ENCODE measurements around the gene MMP28. TPM values are rescaled to one million over a fixed set of nuclear protein-coding genes. Genes with fewer than 3 reads are reported as not detected.

Gene MMP28
- total and polyA plus RNA-seq, 11 donors, result 0.83 to 10.2 (median 2.5) TPM

DNA sequence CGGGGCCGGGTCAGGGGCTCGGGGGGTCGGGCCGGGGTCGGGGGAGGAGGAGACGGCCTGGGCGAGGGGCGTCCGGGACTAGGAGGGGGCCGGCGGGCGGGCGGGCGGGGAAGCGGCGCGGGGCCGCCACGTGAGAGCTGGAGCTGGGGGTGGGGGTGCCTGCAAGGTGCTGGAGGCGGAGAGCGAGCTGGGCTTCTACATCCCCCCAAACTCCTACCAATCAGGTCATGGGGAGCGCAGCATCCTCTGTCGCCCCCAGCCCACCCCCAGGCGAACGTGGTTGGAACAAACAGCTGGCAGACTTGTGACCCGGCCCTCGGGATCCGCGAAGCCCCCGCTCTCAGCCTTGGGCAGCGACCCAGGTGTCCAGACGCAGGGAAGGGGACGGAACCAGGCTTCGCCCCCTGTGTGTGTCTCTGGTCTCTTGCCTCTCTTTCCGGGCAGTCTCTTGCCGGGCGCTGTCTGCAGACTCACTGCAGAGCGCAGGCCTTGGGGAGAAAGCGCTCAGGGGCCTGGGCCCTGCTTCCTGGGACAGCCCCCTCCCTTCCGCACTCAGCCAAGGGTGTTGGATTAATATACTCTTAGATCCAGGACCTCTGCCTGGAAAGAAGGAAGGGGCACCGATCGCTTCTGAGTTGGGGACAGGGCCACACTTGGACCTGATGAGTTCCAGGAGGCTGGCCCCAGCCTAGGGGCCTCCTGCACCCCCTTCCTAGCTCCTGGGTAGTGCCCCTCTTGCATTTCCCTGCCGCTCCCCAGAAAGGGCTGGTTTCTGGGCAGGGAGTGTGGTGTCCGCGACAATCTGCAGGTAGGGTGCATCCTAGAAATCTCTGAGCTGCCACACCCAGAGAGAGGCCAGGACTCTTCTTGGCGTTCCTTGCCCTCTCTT is 63.3 kb downstream of the MMP28 start:
- intact Hi-C loops (cut with DNase I), result no loop called here
- H3K27me3 ChIP-seq, result no peaks in the 10 kb centered on the region
- H3K4me3 ChIP-seq, result peak overlapping the region; percentile 44 to 90 (median 70)
- H3K36me3 ChIP-seq, result peaks cover 0 to 9% (median 0%) of the 10 kb centered on the region in 9 donors
- ATAC-seq (peak; percentile 24 to 44 (median 39)), DNase-seq (no peak)
- WGBS, 4 donors, result 16 to 42% (median 27%) methylated on average over 10 to 46 of the region's 47 CpGs
- peaks cover 0 to 25% (median 13%) of the 10 kb centered on the region in 12 donors for H3K4me1 ChIP-seq
- no peaks in the 10 kb centered on the region for H3K9me3 ChIP-seq
- peak overlapping the region in 6 of 12 donors; percentile 39 to 71 (median 63) for H3K27ac ChIP-seq
- no peak for TF ChIP-seq POLR2A (IDR thresholded peaks at IDR 0.05)
- TF ChIP-seq CTCF (IDR thresholded peaks at IDR 0.05), result no peak

DNA sequence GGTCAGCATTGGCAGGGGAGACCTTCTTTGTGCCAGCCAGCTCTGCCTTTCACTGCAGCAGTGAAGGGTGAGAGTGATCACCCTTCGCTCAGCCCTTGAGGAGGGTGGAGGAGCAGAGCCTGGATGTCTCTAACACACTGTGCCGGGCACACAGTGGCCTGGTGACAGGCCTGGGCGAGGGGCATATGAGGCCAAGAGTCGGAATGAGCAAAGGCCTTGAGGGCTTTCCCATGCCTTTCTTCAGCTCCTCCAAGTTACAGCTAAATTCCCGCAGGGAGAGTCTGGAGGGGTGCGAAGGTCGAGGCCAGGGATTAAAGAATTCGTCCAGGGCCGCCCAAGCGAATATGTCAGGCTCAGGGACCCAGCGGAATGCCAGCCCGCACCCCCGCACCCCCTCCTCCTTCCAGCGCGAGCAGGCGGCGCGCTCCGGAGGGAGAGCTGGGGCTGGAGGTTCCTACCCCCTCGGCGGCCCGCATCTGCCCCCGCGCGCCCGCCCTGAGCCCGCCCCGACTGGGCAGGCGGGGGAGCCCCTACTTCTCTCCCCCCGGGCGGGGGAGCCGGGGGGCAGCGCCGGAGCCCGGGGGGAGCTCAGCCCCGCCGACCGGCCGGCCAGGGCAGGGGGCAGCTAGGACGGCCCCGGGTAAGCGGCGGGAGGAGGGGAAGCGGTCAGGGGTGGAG is 64.1 kb downstream of the MMP28 start, which contains the start of gene RASL10B:
TSS of gene RASL10B (plus strand) at position 401 of the 678 bp plus-strand sequence. CDS start 3,546 bp downstream, outside the sequence.
- 3 to 8% (median 6%) methylated on average over 10 to 44 of the region's 44 CpGs for WGBS, 4 donors
- peaks cover 0 to 33% (median 20%) of the 10 kb centered on the region in 12 donors for H3K4me1 ChIP-seq

GRCh38 chr17:35730400-35731005 is 64.9 kb downstream of the MMP28 start:
- 86 to 88% (median 88%) methylated on average over 10 of the region's 10 CpGs for WGBS, 4 donors
- no peak overlapping the region for H3K4me3 ChIP-seq

More for the DNA sequence above, 64.1 kb downstream of the MMP28 start, which contains the start of gene RASL10B:
- peak; percentile 19 to 89 (median 87) for ATAC-seq
- Histone ChIP-seq H3K27me3 (no peaks in the 10 kb centered on the region), H3K9me3 (no peaks in the 10 kb centered on the region), H3K4me3 (peak within 1 kb of the TSS; percentile 44 to 90 (median 70)), H3K27ac (peak within 1 kb of the TSS in 6 of 12 donors; percentile 39 to 71 (median 63)), H3K36me3 (peaks cover 0 to 17% (median 0%) of the 10 kb centered on the region in 9 donors)
- intact Hi-C loops (cut with DNase I), result no loop called here
- DNase-seq, result peak; percentile 58 to 75 (median 69)
- TF ChIP-seq CTCF (IDR thresholded peaks at IDR 0.05) (no peak), POLR2A (IDR thresholded peaks at IDR 0.05) (no peak)

More at GRCh38 chr17:35730400-35731005, 64.9 kb downstream of the MMP28 start:
- Histone ChIP-seq H3K27me3 (no peaks in the 10 kb centered on the region), H3K9me3 (no peaks in the 10 kb centered on the region), H3K36me3 (peaks cover 0 to 24% (median 1%) of the 10 kb centered on the region in 9 donors), H3K4me1 (peaks cover 0 to 42% (median 24%) of the 10 kb centered on the region in 12 donors), H3K27ac (no peak overlapping the region)
- intact Hi-C loops (cut with DNase I), result no loop called here
- DNase-seq (no peak), ATAC-seq (no peak)
- TF ChIP-seq POLR2A (IDR thresholded peaks at IDR 0.05) (no peak), CTCF (IDR thresholded peaks at IDR 0.05) (no peak)
